Stimulated activated naive B cell treated with anti-CD40 and anti-IgM and Interleukin-4, amounts not matched to agents 10 μg/mL and 1 μg/mL and 100 μg/mL, for 72 hours (primary cell): ENCODE results near the gene CLDN20.
"Not testable (repeated sequence)": the region's sequence is repeated elsewhere in the genome, so short reads cannot be mapped to it uniquely, and the experiment has no call there.

Experiments
- ATAC-seq, 2 donors: fragments of 150-1000 bp; cut with Tn5 transposase; replicated peaks; 2 replicates each; pipeline ENCODE4 v1.10.0; 2021; ENCODE audit warnings: moderate library complexity in 1 of 2
- DNase-seq: peaks from one replicate; pipeline ENCODE4 v3.0.0; 2021
- H3K27ac Mint-ChIP-seq: one replicate; pipeline ENCODE4 v1.8.0; 2022; ENCODE audit warnings: mild to moderate bottlenecking, mixed read lengths
- H3K27me3 Mint-ChIP-seq, 2 donors: one replicate each; pipeline ENCODE4 v1.8.0; 2022; ENCODE audit warnings: mixed read lengths in 2 of 2
- H3K36me3 Mint-ChIP-seq, 2 donors: one replicate each; pipeline ENCODE4 v1.8.0; 2022; ENCODE audit warnings: mixed read lengths in 2 of 2, mild to moderate bottlenecking in 1 of 2
- H3K4me1 Mint-ChIP-seq, 2 donors: one replicate each; pipeline ENCODE4 v1.8.0; 2022; ENCODE audit warnings: mixed read lengths in 2 of 2, mild to moderate bottlenecking in 1 of 2
- H3K4me3 Mint-ChIP-seq, 2 donors: one replicate each; pipeline ENCODE4 v1.8.0; 2022; ENCODE audit warnings: mild to moderate bottlenecking in 2 of 2, mixed read lengths in 2 of 2, moderate library complexity in 1 of 2
- H3K9me3 Mint-ChIP-seq, 2 donors: one replicate each; pipeline ENCODE4 v1.8.0; 2022; ENCODE audit warnings: mixed read lengths in 2 of 2, mild to moderate bottlenecking in 1 of 2

CLDN20 gene

GRCh38 chr6:155253337-155253736, 10.5 kb upstream of the CLDN20 start:
- H3K36me3 Mint-ChIP-seq: peaks cover 34 to 36% of the 10 kb centered on the region in 2 donors
- H3K27ac Mint-ChIP-seq: peak overlapping the region; percentile 21
- no peaks in the 10 kb centered on the region for H3K9me3 Mint-ChIP-seq
- DNase-seq (no peak), ATAC-seq (no peak)
- H3K27me3 Mint-ChIP-seq: no peaks in the 10 kb centered on the region
- no peak overlapping the region for H3K4me3 Mint-ChIP-seq
- no peaks in the 10 kb centered on the region for H3K4me1 Mint-ChIP-seq

- Mint-ChIP-seq H3K27me3 (no peaks in the 10 kb centered on the region), H3K4me3 (no peak overlapping the region), H3K4me1 (no peaks in the 10 kb centered on the region), H3K36me3 (peaks cover 30 to 33% of the 10 kb centered on the region in 2 donors), H3K27ac (no peak overlapping the region), H3K9me3 (no peaks in the 10 kb centered on the region)
- DNase-seq (no peak), ATAC-seq (no peak)
Observed at GRCh38 chr6:155254139-155254538, 9.7 kb upstream of the CLDN20 start.

- H3K4me1 Mint-ChIP-seq: no peaks in the 10 kb centered on the region
- ATAC-seq (no peak), DNase-seq (no peak)
- H3K27me3 Mint-ChIP-seq: no peaks in the 10 kb centered on the region
- H3K36me3 Mint-ChIP-seq: peaks cover 29 to 38% of the 10 kb centered on the region in 2 donors
- no peak overlapping the region for H3K27ac Mint-ChIP-seq
- H3K4me3 Mint-ChIP-seq: no peak overlapping the region
- H3K9me3 Mint-ChIP-seq: no peaks in the 10 kb centered on the region
Observed at GRCh38 chr6:155256122-155256795, 7.6 kb upstream of the CLDN20 start.

GRCh38 chr6:155257796-155258195, 6.0 kb upstream of the CLDN20 start:
- ATAC-seq: no peak
- no peak for DNase-seq
- peaks cover 7 to 12% of the 10 kb centered on the region in 2 donors for H3K4me1 Mint-ChIP-seq
- peaks cover 31 to 43% of the 10 kb centered on the region in 2 donors for H3K36me3 Mint-ChIP-seq
- H3K27me3 Mint-ChIP-seq: no peaks in the 10 kb centered on the region
- no peak overlapping the region for H3K4me3 Mint-ChIP-seq
- no peak overlapping the region for H3K27ac Mint-ChIP-seq
- H3K9me3 Mint-ChIP-seq: no peaks in the 10 kb centered on the region

- H3K9me3 Mint-ChIP-seq: no peaks in the 10 kb centered on the region
- ATAC-seq: no peak
- no peak overlapping the region for H3K4me3 Mint-ChIP-seq
- peaks cover 30 to 41% of the 10 kb centered on the region in 2 donors for H3K36me3 Mint-ChIP-seq
- H3K27ac Mint-ChIP-seq: no peak overlapping the region
- DNase-seq: no peak
- peaks cover 7 to 14% of the 10 kb centered on the region in 2 donors for H3K4me1 Mint-ChIP-seq
- no peaks in the 10 kb centered on the region for H3K27me3 Mint-ChIP-seq
Observed at GRCh38 chr6:155259204-155259603, 4.6 kb upstream of the CLDN20 start.

GRCh38 chr6:155259897-155260296, 3.9 kb upstream of the CLDN20 start:
- Mint-ChIP-seq H3K4me3 (no peak overlapping the region), H3K9me3 (no peaks in the 10 kb centered on the region), H3K4me1 (peaks cover 7 to 14% of the 10 kb centered on the region in 2 donors), H3K27me3 (no peaks in the 10 kb centered on the region), H3K27ac (no peak overlapping the region), H3K36me3 (peaks cover 26 to 42% of the 10 kb centered on the region in 2 donors)
- DNase-seq (no peak), ATAC-seq (no peak)

- Mint-ChIP-seq H3K4me1 (peaks cover 7 to 14% of the 10 kb centered on the region in 2 donors), H3K36me3 (peaks cover 27 to 43% of the 10 kb centered on the region in 2 donors), H3K27me3 (no peaks in the 10 kb centered on the region), H3K27ac (no peak overlapping the region), H3K4me3 (no peak overlapping the region), H3K9me3 (no peaks in the 10 kb centered on the region)
- ATAC-seq (no peak), DNase-seq (no peak)
Observed at GRCh38 chr6:155260686-155261085, 3.1 kb upstream of the CLDN20 start.

GRCh38 chr6:155261111-155261900, 2.5 kb upstream of the CLDN20 start:
- Mint-ChIP-seq H3K4me3 (no peak overlapping the region), H3K27ac (peak overlapping the region; percentile 20), H3K9me3 (no peaks in the 10 kb centered on the region), H3K4me1 (peaks cover 7 to 14% of the 10 kb centered on the region in 2 donors), H3K27me3 (no peaks in the 10 kb centered on the region), H3K36me3 (peaks cover 28 to 49% of the 10 kb centered on the region in 2 donors)
- ATAC-seq: no peak
- no peak for DNase-seq

- H3K27ac Mint-ChIP-seq: peak overlapping the region; percentile 43
- ATAC-seq: no peak
- peaks cover 27 to 56% of the 10 kb centered on the region in 2 donors for H3K36me3 Mint-ChIP-seq
- no peaks in the 10 kb centered on the region for H3K27me3 Mint-ChIP-seq
- no peak overlapping the region for H3K4me3 Mint-ChIP-seq
- DNase-seq: no peak
- H3K4me1 Mint-ChIP-seq: peaks cover 7 to 14% of the 10 kb centered on the region in 2 donors
- H3K9me3 Mint-ChIP-seq: no peaks in the 10 kb centered on the region
Observed at GRCh38 chr6:155262655-155263054, 1.2 kb upstream of the CLDN20 start.

- Mint-ChIP-seq H3K36me3 (peaks cover 32 to 57% of the 10 kb centered on the region in 2 donors), H3K4me1 (peaks cover 8 to 14% of the 10 kb centered on the region in 2 donors), H3K27ac (no peak overlapping the region), H3K27me3 (no peaks in the 10 kb centered on the region), H3K9me3 (no peaks in the 10 kb centered on the region), H3K4me3 (no peak overlapping the region)
- no peak for ATAC-seq
- DNase-seq: no peak
Observed at GRCh38 chr6:155264693-155265320, 994 bp downstream of the CLDN20 start.

- no peaks in the 10 kb centered on the region for H3K27me3 Mint-ChIP-seq
- H3K27ac Mint-ChIP-seq: no peak overlapping the region
- ATAC-seq (no peak), DNase-seq (no peak)
- H3K9me3 Mint-ChIP-seq: no peaks in the 10 kb centered on the region
- H3K4me3 Mint-ChIP-seq: no peak overlapping the region
- H3K36me3 Mint-ChIP-seq: peaks cover 33 to 58% of the 10 kb centered on the region in 2 donors
- peaks cover 8 to 14% of the 10 kb centered on the region in 2 donors for H3K4me1 Mint-ChIP-seq
Observed at GRCh38 chr6:155265843-155266535, 2.2 kb downstream of the CLDN20 start.

- ATAC-seq (no peak), DNase-seq (no peak)
- H3K4me3 Mint-ChIP-seq: no peak overlapping the region
- H3K27ac Mint-ChIP-seq: no peak overlapping the region
- no peaks in the 10 kb centered on the region for H3K9me3 Mint-ChIP-seq
- peaks cover 3 to 6% of the 10 kb centered on the region in 2 donors for H3K4me1 Mint-ChIP-seq
- H3K36me3 Mint-ChIP-seq: peaks cover 27 to 45% of the 10 kb centered on the region in 2 donors
- no peaks in the 10 kb centered on the region for H3K27me3 Mint-ChIP-seq
Observed at GRCh38 chr6:155267411-155267810, 3.6 kb downstream of the CLDN20 start.

- peaks cover 31 to 48% of the 10 kb centered on the region in 2 donors for H3K36me3 Mint-ChIP-seq
- not testable (repeated sequence) for DNase-seq, H3K27me3 Mint-ChIP-seq, H3K4me1 Mint-ChIP-seq, H3K9me3 Mint-ChIP-seq, H3K27ac Mint-ChIP-seq, H3K4me3 Mint-ChIP-seq
- peak; percentile 33 to 54 for ATAC-seq
Observed at GRCh38 chr6:155268088-155268867, 4.5 kb downstream of the CLDN20 start.
